HG03066 (cell line): ENCODE measurements around the gene TNFRSF13B.
"Not testable (repeated sequence)": the region's sequence is repeated elsewhere in the genome, so short reads cannot be mapped to it uniquely, and the experiment has no call there.

Experiments
- ATAC-seq: cut with Tn5 transposase; IDR thresholded peaks from one replicate; pipeline ENCODE4 v1.9.1; 2021; ENCODE audit warnings: low read depth; ENCODE audit not compliant: unreplicated experiment

Gene TNFRSF13B

DNA sequence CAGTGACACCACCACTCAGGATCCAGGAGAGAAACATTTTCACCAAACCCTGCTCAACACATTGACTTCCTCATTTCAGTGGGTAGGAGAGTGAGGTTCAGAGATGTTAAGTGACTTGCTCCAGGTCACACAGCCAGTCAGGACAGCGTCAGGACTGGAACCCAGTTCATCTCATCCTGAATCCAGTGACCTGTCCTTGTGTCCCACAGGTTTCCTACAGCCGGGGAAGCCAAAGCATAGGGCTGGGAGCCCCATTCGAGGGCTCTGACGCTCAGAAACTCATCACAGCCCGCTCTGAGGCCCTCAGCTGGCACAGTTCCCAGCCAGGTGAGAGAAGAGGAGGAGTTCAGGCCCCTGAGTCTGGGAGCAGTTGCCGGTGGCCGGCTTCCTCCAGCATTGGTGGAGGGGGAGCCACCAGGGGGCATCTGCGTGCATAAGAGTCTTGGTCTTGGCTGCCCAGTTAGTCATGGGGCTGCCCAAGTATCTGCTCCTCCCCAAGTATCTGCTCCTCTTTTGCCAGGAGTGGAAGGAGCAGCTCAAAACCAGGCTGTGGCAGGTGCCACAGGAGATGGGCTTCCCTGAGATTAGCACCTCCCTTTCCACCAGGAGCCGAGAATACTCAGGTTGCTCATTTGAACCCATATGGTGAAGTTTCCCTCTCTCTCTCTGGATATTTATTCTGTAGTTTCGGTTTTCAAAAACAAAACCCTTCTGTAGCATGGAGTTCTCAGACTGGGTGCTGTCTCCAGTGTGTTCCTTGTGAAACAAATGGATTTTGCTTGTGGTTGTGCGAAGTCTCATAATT is 56.0 kb downstream of the TNFRSF13B start:
- no peak for ATAC-seq

DNA sequence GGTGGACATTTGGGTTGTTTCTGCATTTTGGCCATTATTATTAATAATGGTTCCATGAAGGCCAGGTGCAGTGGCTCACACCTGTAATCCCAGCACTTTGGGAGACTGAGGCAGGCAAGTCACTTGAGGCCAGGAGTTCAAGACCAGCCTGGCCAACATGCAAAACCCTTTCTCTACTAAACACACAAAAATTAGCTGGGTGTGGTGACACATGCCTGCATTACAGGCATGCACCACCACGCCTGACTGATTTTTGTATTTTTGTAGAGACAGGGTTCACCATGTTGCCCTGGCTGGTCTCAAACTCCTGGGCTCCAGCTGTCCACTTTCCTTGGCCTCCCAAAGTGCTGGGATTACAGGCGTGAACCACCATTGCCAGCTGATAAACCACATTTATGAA is 58.5 kb downstream of the TNFRSF13B start:
- no peak for ATAC-seq

DNA sequence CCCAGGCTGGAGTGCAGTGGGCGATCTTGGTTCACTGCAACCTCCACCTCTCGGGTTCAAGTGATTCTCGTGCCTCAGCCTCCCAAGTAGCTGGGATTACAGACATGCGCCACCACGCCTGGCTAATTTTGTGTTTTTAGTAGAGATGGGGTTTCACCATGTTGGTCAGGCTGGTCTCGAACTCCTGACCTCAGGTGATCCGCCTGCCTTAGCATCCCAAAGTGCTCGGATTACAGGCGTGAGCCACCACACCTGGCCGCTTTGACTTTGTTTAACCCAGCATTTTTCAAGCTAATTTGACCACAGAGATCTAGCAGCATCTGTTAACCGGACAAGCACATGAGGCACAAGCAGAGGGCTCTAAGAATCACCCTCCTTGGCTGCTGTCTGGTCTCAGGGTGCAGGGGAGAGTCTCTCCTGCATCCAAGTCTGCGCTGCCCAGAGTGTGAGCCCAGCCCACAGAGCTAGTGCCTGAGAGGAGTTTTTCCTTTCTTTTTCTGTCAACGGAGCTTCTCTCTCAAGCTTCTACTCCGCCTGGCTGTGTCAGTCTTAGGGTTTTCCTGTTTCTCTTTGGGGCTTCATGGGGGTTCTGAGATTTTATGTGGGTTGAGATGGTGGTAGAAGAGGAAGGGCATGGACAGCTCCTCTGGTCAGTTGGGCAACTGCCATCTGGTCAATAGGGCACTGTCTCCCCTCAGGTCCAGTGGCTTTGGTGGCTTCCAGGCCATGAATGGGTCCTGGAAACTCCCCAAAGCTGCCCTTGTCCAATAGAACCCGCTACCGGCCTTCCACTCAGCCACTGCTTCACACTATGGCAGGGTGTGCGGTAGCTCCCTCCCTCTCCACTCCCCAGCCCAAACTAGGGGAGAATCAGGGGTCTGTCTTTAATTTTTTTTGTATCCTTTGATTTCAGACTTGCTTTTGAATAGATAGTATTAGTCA is 59.6 kb downstream of the TNFRSF13B start:
- ATAC-seq, result no peak

DNA sequence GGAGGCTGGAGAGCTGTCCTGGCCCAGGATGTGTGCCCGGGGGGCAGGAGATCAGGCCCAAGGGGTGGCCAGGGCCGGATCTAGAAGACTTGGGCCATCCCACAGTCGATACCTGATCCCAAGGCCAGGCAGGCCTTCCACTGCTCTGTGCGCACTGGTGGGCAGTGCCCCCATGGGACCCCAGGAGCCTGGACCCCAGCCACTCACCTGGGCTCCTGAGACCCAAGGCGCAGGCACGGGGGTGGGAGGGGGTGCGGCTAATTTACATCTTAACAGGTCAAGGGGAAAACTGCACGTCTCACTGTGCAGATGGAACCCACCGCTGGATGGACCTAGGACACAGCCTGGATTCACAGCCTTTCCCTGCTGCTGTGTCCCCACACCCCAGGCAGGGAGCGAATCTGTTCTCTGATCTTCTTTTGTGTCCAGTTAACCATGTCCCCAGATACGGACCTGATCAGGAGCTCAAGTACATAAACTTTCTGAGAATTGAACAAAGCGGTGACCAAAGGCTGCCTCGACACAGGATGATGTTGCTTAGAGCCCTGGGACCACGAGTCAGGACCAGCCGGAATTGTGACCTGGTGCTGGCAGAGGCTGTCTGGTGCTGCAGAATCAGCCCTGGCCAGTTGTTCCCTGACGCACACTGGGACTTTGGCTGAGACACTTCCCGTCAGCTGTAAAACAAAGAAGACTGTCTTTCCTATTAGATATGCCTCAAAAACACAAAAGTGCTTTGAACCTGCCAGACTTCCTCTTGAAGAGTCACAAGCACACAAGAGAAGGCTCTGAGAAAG is 60.6 kb downstream of the TNFRSF13B start:
- no peak for ATAC-seq

DNA sequence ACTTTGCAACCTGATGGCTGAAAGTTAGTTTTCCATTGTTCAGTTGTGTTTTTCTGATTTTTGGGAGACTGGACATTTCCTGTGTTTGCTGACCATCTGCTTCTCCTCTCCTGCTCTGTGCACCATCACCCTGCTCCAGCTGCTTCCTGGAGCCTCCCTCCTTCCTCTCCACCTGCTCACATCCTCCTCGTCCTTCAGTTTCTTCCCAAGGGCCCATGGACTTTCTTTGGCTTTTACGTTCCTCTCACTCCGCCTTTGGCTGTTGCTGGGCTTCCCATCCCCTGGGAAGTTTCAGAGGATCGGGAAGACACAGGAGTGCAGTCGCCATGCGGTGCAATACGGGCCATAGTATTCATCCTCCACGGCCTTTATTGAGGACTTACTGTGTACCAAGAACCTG is 61.6 kb downstream of the TNFRSF13B start:
- no peak for ATAC-seq

DNA sequence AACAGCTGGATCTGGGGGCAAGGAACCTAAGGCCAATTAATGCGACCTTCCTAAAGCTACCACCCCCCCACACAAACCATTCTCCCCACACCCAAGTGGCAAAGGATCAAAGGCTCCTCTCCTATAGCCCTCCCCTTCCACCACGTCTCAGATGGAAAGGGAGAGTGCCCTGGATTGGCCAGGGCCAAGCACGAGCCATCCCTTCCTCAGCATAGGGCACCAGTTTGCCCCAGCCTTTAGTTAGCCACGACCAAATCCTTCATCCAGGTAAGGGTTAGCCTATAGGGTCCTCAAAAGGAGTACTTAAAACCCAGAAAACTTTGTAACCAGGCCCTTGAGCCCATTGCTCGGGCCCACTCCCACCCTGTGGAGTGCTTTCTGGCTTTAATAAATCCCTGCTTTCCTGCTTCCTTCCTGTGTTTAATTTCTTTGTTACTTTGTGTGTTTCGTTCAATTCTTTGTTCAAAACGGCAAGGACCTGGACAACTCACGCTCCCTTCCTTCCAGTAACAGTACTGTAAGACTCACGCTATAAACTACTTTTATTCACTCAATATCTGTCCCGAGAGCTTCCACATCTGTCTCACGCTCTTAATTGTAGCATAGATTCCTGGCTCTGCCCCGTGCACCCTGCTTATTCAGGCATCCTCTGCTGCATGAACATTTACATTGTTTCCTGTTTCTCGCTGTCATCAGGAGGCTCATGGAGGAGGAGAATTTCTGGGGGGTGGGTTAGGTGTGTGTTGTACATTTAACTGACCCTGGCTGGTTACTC is 62.3 kb downstream of the TNFRSF13B start:
- ATAC-seq, result no peak

DNA sequence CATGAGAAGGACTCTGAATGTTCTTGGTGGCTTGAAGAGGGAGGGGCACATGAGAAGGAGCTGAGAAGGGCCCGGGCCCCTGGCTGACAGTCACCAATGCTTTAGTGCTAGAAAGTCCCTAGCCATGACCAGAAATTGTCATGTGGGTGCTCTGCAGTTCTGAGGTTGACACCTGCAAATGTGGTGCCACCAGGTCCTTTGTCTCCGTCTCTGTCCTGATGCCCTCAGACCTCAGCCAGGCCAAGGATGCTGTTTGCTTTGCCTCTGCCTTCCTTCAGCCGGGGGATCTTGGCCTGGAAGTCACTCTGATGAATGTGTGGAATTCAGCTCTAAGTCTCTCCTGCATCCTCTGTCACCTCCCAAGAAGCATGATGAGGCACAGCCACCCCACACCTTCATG is 63.6 kb downstream of the TNFRSF13B start:
- ATAC-seq, result no peak

DNA sequence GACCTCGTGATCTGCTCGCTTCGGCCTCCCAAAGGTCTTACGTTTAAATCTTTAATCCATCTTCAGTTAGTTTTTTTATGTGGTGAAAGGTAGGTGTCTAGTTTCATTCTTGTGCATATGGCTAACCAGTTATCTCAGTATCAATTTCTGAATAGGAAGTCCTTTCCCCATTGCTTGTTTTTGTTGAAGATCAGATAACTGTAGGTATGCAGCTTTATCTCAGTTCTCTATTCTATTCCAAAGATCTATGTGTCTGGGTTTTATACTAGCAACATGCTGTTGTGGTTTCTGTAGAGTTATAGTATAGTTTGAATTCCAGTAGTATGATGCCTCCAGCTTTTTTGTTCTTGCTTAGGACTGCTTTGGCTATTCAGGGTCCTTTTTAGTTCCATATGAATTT is 65.2 kb downstream of the TNFRSF13B start:
- no peak for ATAC-seq

DNA sequence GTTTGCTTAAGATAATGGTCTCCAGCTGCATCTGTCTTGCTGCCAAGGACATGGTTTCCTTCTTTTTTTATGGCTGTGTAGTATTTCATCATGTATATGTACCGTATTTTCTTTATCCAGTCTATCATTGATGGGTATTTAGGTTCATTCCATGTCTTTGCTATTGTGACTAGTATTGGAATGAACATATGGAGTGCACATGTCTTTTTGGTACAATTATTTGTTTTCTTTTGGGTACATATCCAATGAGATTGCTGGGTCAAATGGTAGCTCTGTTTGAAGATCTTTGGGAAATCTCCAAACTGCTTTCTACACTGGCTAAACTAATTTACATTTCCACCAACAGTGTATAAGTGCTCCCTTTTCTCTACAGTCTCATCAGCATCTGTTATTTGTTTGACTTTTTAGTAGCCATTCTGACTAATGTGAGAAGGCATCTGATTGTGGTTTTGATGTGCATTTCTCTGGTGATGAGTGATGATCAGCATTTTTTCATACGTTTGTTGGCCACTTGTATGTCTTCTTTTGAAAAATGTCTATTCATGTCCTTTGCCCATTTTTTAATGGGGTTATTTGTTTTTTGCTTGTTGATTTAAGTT is 66.2 kb downstream of the TNFRSF13B start:
- no peak for ATAC-seq

DNA sequence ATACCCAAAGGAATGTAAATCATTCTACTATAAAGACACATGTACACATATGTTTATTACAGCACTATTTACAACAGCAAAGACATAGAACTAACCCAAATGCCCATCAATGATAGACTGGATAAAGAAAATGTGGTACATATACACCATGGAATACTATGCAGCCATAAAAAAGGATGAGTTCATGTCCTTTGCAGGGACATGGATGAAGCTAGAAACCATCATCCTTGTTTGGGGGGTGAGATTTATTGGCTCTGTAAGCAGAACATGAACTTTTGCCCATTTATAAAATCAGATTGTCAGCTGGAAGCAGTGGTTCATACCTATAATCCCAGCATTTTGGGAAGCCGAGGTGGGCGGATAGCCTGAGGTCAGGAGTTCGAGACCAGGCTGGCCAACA is 68.8 kb downstream of the TNFRSF13B start:
- not testable (repeated sequence) for ATAC-seq

DNA sequence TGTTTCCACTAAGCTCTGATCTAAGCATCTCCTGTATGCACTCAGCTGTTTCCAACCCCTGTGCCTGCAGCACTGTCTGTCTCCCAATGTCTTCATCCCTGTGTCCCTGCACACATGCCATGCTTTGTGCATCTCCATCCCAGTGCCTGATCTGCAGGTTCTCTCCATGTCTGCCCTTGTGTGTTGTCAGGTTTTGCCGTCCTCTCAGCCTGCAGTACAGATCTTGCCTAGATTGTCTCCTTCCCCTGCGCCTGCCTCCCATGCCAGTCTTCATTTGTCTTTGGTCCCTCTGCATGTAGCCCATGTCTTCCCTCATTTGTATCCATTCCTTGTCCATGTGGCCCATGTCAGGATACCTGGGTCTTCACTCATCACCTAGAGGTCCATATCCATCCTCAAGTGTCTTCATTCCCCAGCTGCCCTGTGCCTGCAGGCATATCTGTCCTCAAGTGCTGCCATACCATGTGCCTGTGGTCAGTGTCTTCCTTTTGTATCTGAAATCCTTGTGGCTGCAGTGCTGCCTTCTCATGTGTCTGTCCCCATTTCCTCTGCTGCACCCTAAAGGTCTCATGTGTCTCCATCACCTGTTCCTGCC is 71.5 kb downstream of the TNFRSF13B start:
- ATAC-seq, result no peak

DNA sequence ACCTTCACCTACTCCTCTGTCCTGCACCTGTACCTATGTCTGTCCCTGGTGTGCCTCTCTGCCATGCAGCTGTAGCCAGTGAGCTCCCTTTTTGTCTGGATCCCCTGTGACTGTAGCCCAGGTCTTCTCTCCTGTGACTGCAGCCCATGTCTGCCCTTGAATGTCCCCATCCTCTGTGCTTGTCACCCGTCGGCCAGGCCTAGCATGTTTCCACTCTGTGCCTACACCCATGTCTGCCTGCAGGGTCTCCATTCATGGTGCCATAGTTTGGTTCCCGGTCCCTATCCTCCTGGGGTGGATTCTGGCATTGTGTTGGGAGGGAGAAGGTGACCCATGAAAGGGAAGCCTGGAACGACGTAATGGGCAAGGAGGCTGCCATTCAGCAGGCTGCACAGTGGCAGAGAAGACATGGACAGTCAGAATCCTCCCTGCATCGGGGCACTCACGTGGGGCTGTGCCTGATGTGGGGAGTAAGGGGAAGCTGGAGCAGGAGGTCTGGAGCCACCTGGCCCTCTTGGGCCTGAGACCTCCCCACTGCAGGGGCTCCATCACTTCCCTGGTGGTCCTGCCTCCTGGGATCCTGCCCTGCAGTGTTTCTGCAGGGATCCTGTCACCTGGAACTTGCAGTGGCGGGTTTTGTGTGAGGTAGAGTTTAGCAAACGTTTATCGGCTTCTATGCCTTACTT is 74.6 kb downstream of the TNFRSF13B start:
- ATAC-seq, result not testable (repeated sequence)

DNA sequence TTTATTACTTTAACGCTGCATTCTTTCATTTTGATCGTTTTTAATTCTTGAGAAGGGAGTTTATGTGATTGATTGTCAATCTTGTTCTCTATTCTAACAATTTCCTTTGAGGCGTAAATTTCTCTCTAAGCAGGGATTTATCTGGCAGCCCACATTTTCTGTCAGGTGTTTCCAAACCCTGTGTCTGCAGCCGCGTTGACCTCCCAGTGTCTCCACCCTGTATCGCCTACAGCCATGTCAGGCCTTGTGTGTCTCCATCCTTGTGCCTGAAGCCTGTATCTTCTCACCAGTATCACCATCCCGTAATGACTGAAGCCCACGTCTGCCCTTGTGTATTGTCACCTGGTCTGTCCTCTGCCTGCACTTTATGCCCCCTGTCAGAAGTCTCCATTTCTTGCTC is 75.7 kb downstream of the TNFRSF13B start:
- not testable (repeated sequence) for ATAC-seq

DNA sequence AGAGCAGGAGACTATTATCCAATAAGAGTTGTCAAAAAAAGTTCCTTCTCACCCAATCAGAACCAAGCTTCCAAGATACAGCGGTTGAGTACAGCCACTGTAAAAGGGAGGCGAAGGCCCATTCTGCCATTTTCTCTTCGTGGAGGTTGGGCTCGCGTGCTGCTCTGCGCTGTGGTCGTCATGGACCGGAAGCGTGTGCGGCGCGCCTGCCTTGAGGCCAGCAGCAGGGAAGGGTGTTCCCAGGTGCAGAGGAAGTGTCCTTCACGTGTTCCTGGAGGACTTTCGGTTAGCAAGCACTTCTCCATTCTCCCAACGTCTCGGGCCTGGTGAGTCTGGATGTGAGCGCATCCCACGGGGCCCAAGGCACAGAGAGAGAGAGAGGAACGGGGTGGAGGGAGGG is 78.4 kb downstream of the TNFRSF13B start:
- not testable (repeated sequence) for ATAC-seq

DNA sequence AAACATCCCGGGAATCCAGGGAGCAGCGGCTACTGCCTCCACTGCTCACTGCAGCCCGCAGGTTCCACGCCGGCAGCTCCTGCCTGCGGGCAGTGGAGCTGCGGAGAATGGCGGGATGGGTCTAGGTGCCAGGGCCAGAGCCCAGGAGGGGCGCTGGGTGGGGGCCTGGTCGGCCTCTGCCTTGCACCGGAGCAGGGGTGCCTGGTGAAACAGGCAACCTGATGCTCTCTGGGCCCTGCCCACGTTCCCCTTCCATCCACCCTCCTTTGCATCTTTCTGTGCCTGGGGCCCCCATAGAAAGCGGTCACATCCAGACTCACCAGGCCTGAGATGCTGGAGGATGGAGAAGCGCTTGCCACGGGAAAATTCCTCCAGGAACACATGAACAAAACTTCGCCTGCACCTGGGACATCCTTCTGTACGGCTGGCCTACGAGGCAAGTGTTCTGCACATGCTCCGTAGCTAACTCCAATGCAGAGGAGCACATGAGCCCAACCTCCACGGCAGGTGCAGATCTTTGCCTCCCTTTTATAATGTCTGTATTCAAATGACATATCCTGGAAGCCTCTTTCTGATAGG is 79.0 kb downstream of the TNFRSF13B start:
- ATAC-seq, result not testable (repeated sequence)

DNA sequence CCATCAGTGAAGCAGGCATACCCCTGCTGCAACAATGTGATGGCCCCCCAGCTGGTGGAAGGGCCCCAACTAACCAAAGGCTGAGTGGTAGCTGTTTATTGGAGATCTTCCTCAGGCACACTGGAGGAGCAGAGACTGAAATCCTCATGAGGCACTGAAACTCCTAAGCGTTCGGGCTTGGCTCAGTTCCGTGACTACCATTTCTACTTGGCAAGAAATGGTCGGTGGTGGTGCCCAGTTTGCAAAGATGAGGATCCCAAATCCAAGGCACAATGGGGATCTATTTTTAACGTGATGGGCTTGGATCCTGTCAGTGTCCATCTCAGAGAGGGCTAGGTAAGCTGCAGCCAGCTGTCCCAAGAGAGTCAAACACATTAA is 82.8 kb downstream of the TNFRSF13B start:
- no peak for ATAC-seq
